ENCODE measurements around the gene FAM98A.

FAM98A gene

GRCh38 chr2:33561872-33562271 is 37.2 kb downstream of the FAM98A start:
- no peak for TF ChIP-seq POLR2AphosphoS5 (IDR thresholded peaks at IDR 0.05; ENCODE audit: low read depth, low read length)
- no peak for TF ChIP-seq TAF1 (IDR thresholded peaks at IDR 0.05; ENCODE audit: borderline replicate concordance, insufficient read depth, low read length)
- TF ChIP-seq FOXP2 (optimal IDR thresholded peaks at IDR 0.05; ENCODE audit: borderline replicate concordance, extremely low read depth, extremely low read length, insufficient read depth) = no peak
- no peak for TF ChIP-seq SIN3A (IDR thresholded peaks at IDR 0.05; ENCODE audit: borderline replicate concordance, insufficient read depth, low read length)
- TF ChIP-seq, protein P1, sequence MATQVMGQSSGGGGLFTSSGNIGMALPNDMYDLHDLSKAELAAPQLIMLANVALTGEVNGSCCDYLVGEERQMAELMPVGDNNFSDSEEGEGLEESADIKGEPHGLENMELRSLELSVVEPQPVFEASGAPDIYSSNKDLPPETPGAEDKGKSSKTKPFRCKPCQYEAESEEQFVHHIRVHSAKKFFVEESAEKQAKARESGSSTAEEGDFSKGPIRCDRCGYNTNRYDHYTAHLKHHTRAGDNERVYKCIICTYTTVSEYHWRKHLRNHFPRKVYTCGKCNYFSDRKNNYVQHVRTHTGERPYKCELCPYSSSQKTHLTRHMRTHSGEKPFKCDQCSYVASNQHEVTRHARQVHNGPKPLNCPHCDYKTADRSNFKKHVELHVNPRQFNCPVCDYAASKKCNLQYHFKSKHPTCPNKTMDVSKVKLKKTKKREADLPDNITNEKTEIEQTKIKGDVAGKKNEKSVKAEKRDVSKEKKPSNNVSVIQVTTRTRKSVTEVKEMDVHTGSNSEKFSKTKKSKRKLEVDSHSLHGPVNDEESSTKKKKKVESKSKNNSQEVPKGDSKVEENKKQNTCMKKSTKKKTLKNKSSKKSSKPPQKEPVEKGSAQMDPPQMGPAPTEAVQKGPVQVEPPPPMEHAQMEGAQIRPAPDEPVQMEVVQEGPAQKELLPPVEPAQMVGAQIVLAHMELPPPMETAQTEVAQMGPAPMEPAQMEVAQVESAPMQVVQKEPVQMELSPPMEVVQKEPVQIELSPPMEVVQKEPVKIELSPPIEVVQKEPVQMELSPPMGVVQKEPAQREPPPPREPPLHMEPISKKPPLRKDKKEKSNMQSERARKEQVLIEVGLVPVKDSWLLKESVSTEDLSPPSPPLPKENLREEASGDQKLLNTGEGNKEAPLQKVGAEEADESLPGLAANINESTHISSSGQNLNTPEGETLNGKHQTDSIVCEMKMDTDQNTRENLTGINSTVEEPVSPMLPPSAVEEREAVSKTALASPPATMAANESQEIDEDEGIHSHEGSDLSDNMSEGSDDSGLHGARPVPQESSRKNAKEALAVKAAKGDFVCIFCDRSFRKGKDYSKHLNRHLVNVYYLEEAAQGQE (IDR thresholded peaks at IDR 0.05; ENCODE audit: insufficient read depth in 1 of 2, low read depth in 2 of 2, low read length in 2 of 2) = no peak

DNA sequence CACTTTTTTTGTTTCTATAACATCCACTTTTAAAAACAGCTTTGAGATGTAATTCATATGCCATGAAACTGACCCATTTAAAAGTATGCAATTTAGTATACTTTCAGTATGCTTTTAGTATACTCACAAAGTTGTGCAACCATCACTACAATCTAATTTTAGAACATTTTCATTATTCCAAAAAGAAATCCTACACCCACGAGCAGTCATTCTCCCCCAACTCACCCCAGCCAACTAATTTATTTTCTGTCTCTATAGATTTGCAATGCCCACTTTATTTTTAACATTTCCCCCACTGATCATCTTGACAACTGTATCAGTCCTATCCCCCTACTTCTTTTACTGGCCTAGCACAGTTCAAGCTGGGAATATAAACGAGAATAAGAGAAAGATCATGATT is 39.1 kb downstream of the FAM98A start:
- TF ChIP-seq, protein P1 (IDR thresholded peaks at IDR 0.05; ENCODE audit: insufficient read depth in 1 of 2, low read depth in 2 of 2, low read length in 2 of 2) = no peak
- TF ChIP-seq SIN3A (IDR thresholded peaks at IDR 0.05; ENCODE audit: borderline replicate concordance, insufficient read depth, low read length) = no peak
- TF ChIP-seq POLR2AphosphoS5 (IDR thresholded peaks at IDR 0.05; ENCODE audit: low read depth, low read length) = no peak
- no peak for TF ChIP-seq FOXP2 (optimal IDR thresholded peaks at IDR 0.05; ENCODE audit: borderline replicate concordance, extremely low read depth, extremely low read length, insufficient read depth)
- TF ChIP-seq TAF1 (IDR thresholded peaks at IDR 0.05; ENCODE audit: borderline replicate concordance, insufficient read depth, low read length) = no peak

DNA sequence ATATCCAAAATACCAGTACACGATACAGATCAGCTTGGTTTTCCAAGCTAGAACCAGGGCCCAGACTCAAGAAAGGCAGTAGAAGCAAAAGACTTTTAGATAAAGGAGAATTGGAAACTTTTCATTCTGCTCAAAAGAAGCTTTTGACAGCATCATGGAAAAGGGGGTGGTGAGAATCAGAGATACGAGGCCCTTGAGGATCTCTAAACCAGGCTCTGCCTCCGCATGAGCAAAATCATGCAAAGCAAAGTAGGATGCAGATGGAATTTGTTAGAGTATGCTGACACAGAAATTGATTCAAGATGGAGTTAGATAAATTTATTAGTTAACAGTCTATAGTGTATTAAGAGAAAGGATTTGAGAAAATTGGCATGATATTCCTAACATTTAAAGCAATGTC is 39.8 kb downstream of the FAM98A start:
- TF ChIP-seq SIN3A (IDR thresholded peaks at IDR 0.05; ENCODE audit: borderline replicate concordance, insufficient read depth, low read length) = no peak
- TF ChIP-seq, protein P1 (IDR thresholded peaks at IDR 0.05; ENCODE audit: insufficient read depth in 1 of 2, low read depth in 2 of 2, low read length in 2 of 2) = no peak
- TF ChIP-seq POLR2AphosphoS5 (IDR thresholded peaks at IDR 0.05; ENCODE audit: low read depth, low read length) = no peak
- no peak for TF ChIP-seq FOXP2 (optimal IDR thresholded peaks at IDR 0.05; ENCODE audit: borderline replicate concordance, extremely low read depth, extremely low read length, insufficient read depth)

DNA sequence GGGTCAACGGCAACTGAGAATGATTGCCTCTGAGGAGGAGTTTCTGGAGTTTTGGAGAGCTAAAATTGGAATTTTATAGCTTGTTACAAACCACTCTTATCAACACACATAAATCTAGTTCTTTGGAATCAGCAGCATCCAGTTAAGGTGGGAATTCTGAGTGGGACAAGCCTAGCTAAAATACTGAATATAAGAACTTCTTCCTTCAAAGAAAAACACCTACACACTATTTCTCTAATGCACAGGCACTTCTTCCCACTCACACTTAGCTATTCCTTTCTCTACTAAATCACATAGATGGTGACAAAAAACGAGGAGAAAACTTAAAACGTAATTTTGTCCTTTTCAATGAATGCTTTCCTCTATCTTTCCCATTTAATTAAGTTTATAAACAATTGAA is 43.4 kb downstream of the FAM98A start:
- no peak for TF ChIP-seq TAF1 (IDR thresholded peaks at IDR 0.05; ENCODE audit: borderline replicate concordance, insufficient read depth, low read length)
- TF ChIP-seq SIN3A (IDR thresholded peaks at IDR 0.05; ENCODE audit: borderline replicate concordance, insufficient read depth, low read length) = no peak
- TF ChIP-seq, protein P1 (IDR thresholded peaks at IDR 0.05; ENCODE audit: insufficient read depth in 1 of 2, low read depth in 2 of 2, low read length in 2 of 2) = no peak
- no peak for TF ChIP-seq FOXP2 (optimal IDR thresholded peaks at IDR 0.05; ENCODE audit: borderline replicate concordance, extremely low read depth, extremely low read length, insufficient read depth)
